HEK293 (cell line): ENCODE results near the gene TNS4.

Experiments
- CTCF ChIA-PET: fragments of 350-600 bp; formaldehyde crosslinking; extraction: SDS; loops from one replicate; lab custom pipeline; 2021; ENCODE audit warnings: antibody characterized with exemption; lab: Yijun Ruan, JAX
- POLR2A ChIA-PET: fragments of 300-600 bp; formaldehyde crosslinking; extraction: SDS; loops from one replicate; lab custom pipeline; 2020; ENCODE audit warnings: antibody characterized with exemption, inconsistent platforms; lab: Yijun Ruan, JAX
- H3K27ac ChIP-seq: fragments of 200-500 bp; sonication (Bioruptor generic); 2 replicates; pipeline ENCODE4 v1.5.1; 2014; ENCODE audit warnings: low read depth, low read length, control low read depth, inconsistent platforms; ENCODE audit errors: extremely low read depth
- H3K36me3 ChIP-seq, 2 experiments: fragments of 200-500 bp in 1 of 2; sonication (Bioruptor generic) in 1 of 2; 1 replicate in 1 of 2; 2 replicates in 1 of 2; pipeline ENCODE4 v1.5.1; 2014 to 2017; ENCODE audit warnings: inconsistent platforms in 2 of 2, low read length in 2 of 2; ENCODE audit not compliant: control insufficient read depth in 2 of 2, insufficient read depth in 1 of 2
- H3K4me1 ChIP-seq: fragments of 200-500 bp; sonication (Bioruptor generic); 2 replicates; pipeline ENCODE4 v1.5.1; 2014; ENCODE audit warnings: mild to moderate bottlenecking, low read length, inconsistent platforms; ENCODE audit not compliant: control insufficient read depth, insufficient read depth
- H3K4me3 ChIP-seq: 2 replicates; pipeline ENCODE4 v1.5.1; 2011; ENCODE audit warnings: low read depth, mild to moderate bottlenecking, control low read depth, low read length, moderate library complexity
- H3K9me3 ChIP-seq: fragments of 200-500 bp; sonication (Bioruptor generic); 2 replicates; pipeline ENCODE4 v1.5.1; 2014; ENCODE audit warnings: low read depth, low read length, inconsistent platforms; ENCODE audit not compliant: control insufficient read depth, insufficient read depth
- ATF2 ChIP-seq: fragments of 450-650 bp; formaldehyde crosslinking; IDR thresholded peaks from 2 replicates; pipeline ENCODE4 v1.5.1; 2016; ENCODE audit warnings: missing biosample characterization, missing genetic modification characterization, low read depth
- KLF17 ChIP-seq: fragments of 450-650 bp; formaldehyde crosslinking; IDR thresholded peaks from 2 replicates; pipeline ENCODE4 v1.5.1; 2016; ENCODE audit warnings: missing biosample characterization, missing genetic modification characterization
- KLF8 ChIP-seq: fragments of 450-650 bp; formaldehyde crosslinking; IDR thresholded peaks from 2 replicates; pipeline ENCODE4 v1.5.1; 2016; ENCODE audit warnings: missing biosample characterization, missing genetic modification characterization
- PRDM1 ChIP-seq: fragments of 450-650 bp; formaldehyde crosslinking; IDR thresholded peaks from 2 replicates; pipeline ENCODE4; 2016; ENCODE audit warnings: missing biosample characterization, missing genetic modification characterization
- ZNF16 ChIP-seq: fragments of 450-650 bp; formaldehyde crosslinking; IDR thresholded peaks from 2 replicates; pipeline ENCODE4 v1.5.1; 2016; ENCODE audit warnings: low read depth, missing biosample characterization, missing genetic modification characterization
- ZNF223 ChIP-seq: fragments of 450-650 bp; formaldehyde crosslinking; IDR thresholded peaks from 2 replicates; pipeline ENCODE4 v1.5.1; 2016; ENCODE audit warnings: missing biosample characterization, missing genetic modification characterization
- ZNF510 ChIP-seq: fragments of 450-650 bp; formaldehyde crosslinking; IDR thresholded peaks from 2 replicates; pipeline ENCODE4 v1.5.1; 2018; ENCODE audit warnings: mild to moderate bottlenecking, missing genetic modification characterization, missing biosample characterization; ENCODE audit not compliant: insufficient replicate concordance
- ZNF514 ChIP-seq: fragments of 450-650 bp; formaldehyde crosslinking; IDR thresholded peaks from 2 replicates; pipeline ENCODE4 v1.5.1; 2016; ENCODE audit warnings: missing biosample characterization, missing genetic modification characterization
- ZNF610 ChIP-seq: fragments of 450-650 bp; formaldehyde crosslinking; IDR thresholded peaks from 2 replicates; pipeline ENCODE4 v1.5.1; 2016; ENCODE audit warnings: missing biosample characterization, missing genetic modification characterization, borderline replicate concordance
- ZNF629 ChIP-seq: fragments of 450-650 bp; formaldehyde crosslinking; IDR thresholded peaks from 2 replicates; pipeline ENCODE4 v1.5.1; 2017; ENCODE audit warnings: missing biosample characterization, missing genetic modification characterization
- ZNF664 ChIP-seq: fragments of 450-650 bp; formaldehyde crosslinking; IDR thresholded peaks from 2 replicates; pipeline ENCODE4 v1.5.1; 2016; ENCODE audit warnings: missing biosample characterization, missing genetic modification characterization
- ZNF692 ChIP-seq: fragments of 450-650 bp; formaldehyde crosslinking; IDR thresholded peaks from 2 replicates; pipeline ENCODE4 v1.5.1; 2016; ENCODE audit warnings: missing biosample characterization, missing genetic modification characterization
- TF ChIP-seq, protein P1 (sequence below): fragments of 450-650 bp; formaldehyde crosslinking; IDR thresholded peaks from 2 replicates; pipeline ENCODE4 v1.5.1; 2017; ENCODE audit warnings: missing biosample characterization, missing genetic modification characterization

TNS4 gene

GRCh38 chr17:40498281-40499084 is 2.9 kb downstream of the TNS4 start (continued):
- TF ChIP-seq ZNF610 (tag by site-specific recombination) (no peak), ZNF16 (tag by site-specific recombination) (no peak)
- TF ChIP-seq, all 188 proteins: peak for 6

DNA sequence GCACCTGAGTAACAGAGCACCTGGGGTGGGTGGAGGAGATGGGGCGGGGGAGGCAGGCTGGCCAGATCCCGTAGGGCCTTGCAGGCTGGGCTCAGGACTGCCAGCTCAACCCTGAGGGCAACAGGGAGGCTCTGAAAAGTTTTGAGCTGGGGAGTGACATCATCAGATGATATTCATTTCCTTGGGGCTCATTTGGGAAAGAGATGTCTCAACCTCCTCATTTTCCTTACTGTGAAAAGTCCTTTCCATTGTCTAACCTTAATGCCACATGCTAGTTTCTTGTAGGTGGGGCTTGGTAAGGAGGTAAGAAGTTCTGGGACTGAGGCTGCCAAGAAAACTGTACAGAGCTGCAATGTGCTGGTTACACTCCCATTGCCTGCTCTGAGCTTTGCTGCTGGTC is 3.7 kb downstream of the TNS4 start:
- Histone ChIP-seq H3K4me1 (no peaks in the 10 kb centered on the region; the same call in 1 of the 2 replicates), H3K4me3 (no peak overlapping the region), H3K9me3 (no peaks in the 10 kb centered on the region), H3K27ac (no peak overlapping the region), H3K36me3 (no peaks in the 10 kb centered on the region)
- CTCF ChIA-PET = interaction anchor here (0.6 to 5.1 kb wide), 10 partner anchors 11 to 141 kb away, joined by 3 to 33 read pairs (median 4); no protein-coding TSS in a partner anchor
- TF ChIP-seq, protein P1, sequence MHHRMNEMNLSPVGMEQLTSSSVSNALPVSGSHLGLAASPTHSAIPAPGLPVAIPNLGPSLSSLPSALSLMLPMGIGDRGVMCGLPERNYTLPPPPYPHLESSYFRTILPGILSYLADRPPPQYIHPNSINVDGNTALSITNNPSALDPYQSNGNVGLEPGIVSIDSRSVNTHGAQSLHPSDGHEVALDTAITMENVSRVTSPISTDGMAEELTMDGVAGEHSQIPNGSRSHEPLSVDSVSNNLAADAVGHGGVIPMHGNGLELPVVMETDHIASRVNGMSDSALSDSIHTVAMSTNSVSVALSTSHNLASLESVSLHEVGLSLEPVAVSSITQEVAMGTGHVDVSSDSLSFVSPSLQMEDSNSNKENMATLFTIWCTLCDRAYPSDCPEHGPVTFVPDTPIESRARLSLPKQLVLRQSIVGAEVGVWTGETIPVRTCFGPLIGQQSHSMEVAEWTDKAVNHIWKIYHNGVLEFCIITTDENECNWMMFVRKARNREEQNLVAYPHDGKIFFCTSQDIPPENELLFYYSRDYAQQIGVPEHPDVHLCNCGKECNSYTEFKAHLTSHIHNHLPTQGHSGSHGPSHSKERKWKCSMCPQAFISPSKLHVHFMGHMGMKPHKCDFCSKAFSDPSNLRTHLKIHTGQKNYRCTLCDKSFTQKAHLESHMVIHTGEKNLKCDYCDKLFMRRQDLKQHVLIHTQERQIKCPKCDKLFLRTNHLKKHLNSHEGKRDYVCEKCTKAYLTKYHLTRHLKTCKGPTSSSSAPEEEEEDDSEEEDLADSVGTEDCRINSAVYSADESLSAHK (tag by site-specific recombination) = no peak
- TF ChIP-seq ZNF223 (tag by site-specific recombination) (no peak), PRDM1 (0 out of 2 replicates have a peak, but pooled peaks have one; percentile 25), KLF8 (tag by site-specific recombination) (no peak), ZNF510 (no peak), ZNF629 (tag by site-specific recombination) (peak; percentile 43; the same call in 1 of the 2 replicates), ZNF514 (tag by site-specific recombination) (no peak), ATF2 (0 out of 2 replicates have a peak, but pooled peaks have one; percentile 8), KLF17 (tag by site-specific recombination) (peak; percentile 62; the same call in 1 of the 2 replicates)
- POLR2A ChIA-PET = interaction anchor here (0.5 to 1.4 kb wide), 7 partner anchors 7 to 132 kb away, joined by 3 to 8 read pairs (median 3); no protein-coding TSS in a partner anchor

DNA sequence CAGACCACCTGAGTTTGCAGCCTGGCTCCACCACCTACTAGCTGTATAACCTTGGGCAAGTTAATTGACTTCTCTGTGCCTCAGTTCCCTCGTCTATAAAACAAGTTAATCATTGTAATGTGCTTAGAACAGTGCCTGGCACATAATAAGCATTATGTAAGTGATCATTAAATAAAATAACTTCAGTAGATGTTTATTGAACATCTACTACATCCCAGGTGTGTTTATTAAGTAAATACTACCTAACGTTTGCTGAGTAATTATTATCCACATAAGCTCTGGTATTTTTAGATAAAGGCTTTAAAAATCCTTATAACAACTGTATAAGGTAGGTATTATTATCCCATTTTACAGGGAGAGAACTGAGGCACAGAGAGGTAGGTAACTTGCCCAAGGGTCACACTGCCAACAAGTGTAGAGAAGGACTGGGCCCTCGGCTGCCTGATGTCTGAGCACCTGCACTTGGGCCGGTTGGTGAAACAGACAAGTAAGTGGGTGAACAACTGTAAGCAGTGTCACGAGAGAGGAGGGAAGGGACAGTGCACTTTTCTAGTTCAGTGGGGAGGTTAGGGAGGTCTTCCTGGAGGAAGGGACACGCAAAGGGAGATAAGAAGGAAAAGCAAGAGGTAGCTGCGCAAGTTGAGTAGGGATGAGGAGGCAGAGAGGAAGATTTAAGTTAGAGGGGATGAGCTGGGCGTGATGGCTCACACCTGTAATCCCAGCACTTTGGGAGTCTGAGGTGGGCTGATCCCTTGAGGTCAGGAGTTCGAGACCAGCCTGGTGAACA is 4.6 kb downstream of the TNS4 start:
- POLR2A ChIA-PET = interaction anchor here (0.6 to 1.4 kb wide), 2 partner anchors 7 to 21 kb away, joined by 6 to 8 read pairs; no protein-coding TSS in a partner anchor
- H3K36me3 ChIP-seq = no peaks in the 10 kb centered on the region
- no peak overlapping the region for H3K27ac ChIP-seq
- TF ChIP-seq ZNF664 (tag by site-specific recombination) = peak; percentile 97
- no peak for TF ChIP-seq ZNF692 (tag by site-specific recombination)
- TF ChIP-seq, all 188 proteins: peak for 1
- H3K9me3 ChIP-seq = no peaks in the 10 kb centered on the region
- H3K4me1 ChIP-seq = no peaks in the 10 kb centered on the region; the same call in 1 of the 2 replicates
- CTCF ChIA-PET = interaction anchor here (0.7 to 5.1 kb wide), 8 partner anchors 14 to 468 kb away, joined by 3 to 33 read pairs (median 4); no protein-coding TSS in a partner anchor
- no peak overlapping the region for H3K4me3 ChIP-seq
